Calu3 (cell line): Measurements from ENCODE around the gene ARMH1. TPM values are rescaled to one million over a fixed set of nuclear protein-coding genes. Genes with fewer than 3 reads are reported as not detected.

Source experiments
- BruUV-seq: library from RNA; stranded (reverse); fragments of 400-500 nt; replicated peaks from 2 replicates; lab custom pipeline; 2021; lab: Mats Ljungman, UMichigan
- CTCF ChIA-PET: fragments of 300-600 bp; sonication (Branson Sonifier 250); formaldehyde crosslinking; loops from one replicate; lab custom pipeline; 2022; ENCODE audit warnings: antibody characterized with exemption; lab: Charles Lee
- DNase-seq: peaks from one replicate; pipeline ENCODE4 v3.0.0; 2022
- H3K27ac Mint-ChIP-seq: one replicate; pipeline ENCODE4 v1.8.0; 2022; ENCODE audit warnings: mixed read lengths; ENCODE audit not compliant: unreplicated experiment
- H3K27me3 Mint-ChIP-seq: one replicate; pipeline ENCODE4 v1.8.0; 2022; ENCODE audit warnings: mixed read lengths; ENCODE audit not compliant: unreplicated experiment
- H3K36me3 Mint-ChIP-seq: one replicate; pipeline ENCODE4 v1.8.0; 2022; ENCODE audit warnings: mild to moderate bottlenecking, moderate library complexity, mixed read lengths; ENCODE audit not compliant: insufficient read depth, unreplicated experiment
- H3K4me1 Mint-ChIP-seq: one replicate; pipeline ENCODE4 v1.8.0; 2022; ENCODE audit warnings: mild to moderate bottlenecking, low read depth, mixed read lengths; ENCODE audit not compliant: unreplicated experiment
- H3K4me3 Mint-ChIP-seq: one replicate; pipeline ENCODE4 v1.8.0; 2022; ENCODE audit warnings: mild to moderate bottlenecking, low read depth, moderate library complexity, mixed read lengths; ENCODE audit not compliant: unreplicated experiment
- H3K9me3 Mint-ChIP-seq: one replicate; pipeline ENCODE4 v1.8.0; 2022; ENCODE audit warnings: low read depth, mixed read lengths; ENCODE audit not compliant: unreplicated experiment
- intact Hi-C: fragments of 100-400 bp; cut with micrococcal nuclease; formaldehyde crosslinking; loops from one replicate; pipeline ENCODE4 v1.10.0; 2022; ENCODE audit not compliant: unreplicated experiment
- total RNA-seq: library from RNA; stranded (reverse); gene quantifications from 2 replicates; pipeline ENCODE4 v1.2.3, GENCODE V29; 2022
- TF ChIP-seq, protein P1 (sequence below): fragments of 200-600 bp; IDR thresholded peaks from one replicate; pipeline ENCODE4 v1.8.0; 2022; ENCODE audit warnings: antibody characterized with exemption; ENCODE audit not compliant: unreplicated experiment

Gene ARMH1
- total RNA-seq, 1 experiment from 2014 or later = 5.8 TPM

- H3K4me3 Mint-ChIP-seq = no peak overlapping the region
- peaks cover 28% of the 10 kb centered on the region for H3K27me3 Mint-ChIP-seq
- CTCF ChIA-PET = no interaction called here
- no peaks in the 10 kb centered on the region for H3K9me3 Mint-ChIP-seq
- BruUV-seq = no TSS peak
- H3K27ac Mint-ChIP-seq = no peak overlapping the region
- H3K4me1 Mint-ChIP-seq = peaks cover 24% of the 10 kb centered on the region
- H3K36me3 Mint-ChIP-seq = peaks cover 6% of the 10 kb centered on the region
- TF ChIP-seq, protein P1, sequence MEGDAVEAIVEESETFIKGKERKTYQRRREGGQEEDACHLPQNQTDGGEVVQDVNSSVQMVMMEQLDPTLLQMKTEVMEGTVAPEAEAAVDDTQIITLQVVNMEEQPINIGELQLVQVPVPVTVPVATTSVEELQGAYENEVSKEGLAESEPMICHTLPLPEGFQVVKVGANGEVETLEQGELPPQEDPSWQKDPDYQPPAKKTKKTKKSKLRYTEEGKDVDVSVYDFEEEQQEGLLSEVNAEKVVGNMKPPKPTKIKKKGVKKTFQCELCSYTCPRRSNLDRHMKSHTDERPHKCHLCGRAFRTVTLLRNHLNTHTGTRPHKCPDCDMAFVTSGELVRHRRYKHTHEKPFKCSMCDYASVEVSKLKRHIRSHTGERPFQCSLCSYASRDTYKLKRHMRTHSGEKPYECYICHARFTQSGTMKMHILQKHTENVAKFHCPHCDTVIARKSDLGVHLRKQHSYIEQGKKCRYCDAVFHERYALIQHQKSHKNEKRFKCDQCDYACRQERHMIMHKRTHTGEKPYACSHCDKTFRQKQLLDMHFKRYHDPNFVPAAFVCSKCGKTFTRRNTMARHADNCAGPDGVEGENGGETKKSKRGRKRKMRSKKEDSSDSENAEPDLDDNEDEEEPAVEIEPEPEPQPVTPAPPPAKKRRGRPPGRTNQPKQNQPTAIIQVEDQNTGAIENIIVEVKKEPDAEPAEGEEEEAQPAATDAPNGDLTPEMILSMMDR = peak; percentile 80
- intact Hi-C loops = no loop called here
- peak; percentile 76 for DNase-seq
Measured at GRCh38 chr1:44714944-44715571, 40.5 kb downstream of the ARMH1 start.

DNA sequence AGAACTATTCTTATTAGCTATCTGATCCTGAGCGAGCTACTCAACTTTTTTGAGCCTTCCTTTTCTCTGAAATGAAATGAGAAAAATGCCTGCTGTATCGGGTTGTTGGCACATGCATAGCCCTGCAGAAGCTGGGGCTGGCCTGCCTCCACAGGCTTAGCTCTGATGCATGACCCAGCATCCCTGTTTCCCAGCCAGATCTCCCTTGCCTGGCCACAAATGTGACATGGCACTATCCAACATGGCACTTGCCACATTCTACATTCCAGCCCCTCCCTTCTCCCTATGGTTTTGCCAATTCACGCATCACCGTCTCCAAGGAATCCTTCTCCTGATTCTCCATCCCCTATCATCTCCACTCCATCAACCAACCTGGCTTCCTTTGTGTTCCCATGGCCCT lies 42.6 kb downstream of the ARMH1 start:
- intact Hi-C loops = no loop called here
- H3K9me3 Mint-ChIP-seq = no peaks in the 10 kb centered on the region
- CTCF ChIA-PET = interaction anchor here (0.7 kb wide), 1 partner anchor 351 kb away, joined by 8 read pairs; no protein-coding TSS in a partner anchor
- H3K27me3 Mint-ChIP-seq = peaks cover 28% of the 10 kb centered on the region
- H3K27ac Mint-ChIP-seq = no peak overlapping the region
- peaks cover 25% of the 10 kb centered on the region for H3K36me3 Mint-ChIP-seq
- peaks cover 35% of the 10 kb centered on the region for H3K4me1 Mint-ChIP-seq
- no peak overlapping the region for H3K4me3 Mint-ChIP-seq
- no peak for DNase-seq
- BruUV-seq = no TSS peak
- TF ChIP-seq, protein P1 = no peak

- Mint-ChIP-seq H3K36me3 (peaks cover 25% of the 10 kb centered on the region), H3K27me3 (peaks cover 28% of the 10 kb centered on the region), H3K4me1 (peaks cover 35% of the 10 kb centered on the region), H3K27ac (no peak overlapping the region), H3K4me3 (no peak overlapping the region), H3K9me3 (no peaks in the 10 kb centered on the region)
- CTCF ChIA-PET = no interaction called here
- DNase-seq = no peak
- intact Hi-C loops = no loop called here
- BruUV-seq = no TSS peak
- TF ChIP-seq, protein P1 = no peak
Measured at GRCh38 chr1:44717653-44718052, 43.1 kb downstream of the ARMH1 start.

DNA sequence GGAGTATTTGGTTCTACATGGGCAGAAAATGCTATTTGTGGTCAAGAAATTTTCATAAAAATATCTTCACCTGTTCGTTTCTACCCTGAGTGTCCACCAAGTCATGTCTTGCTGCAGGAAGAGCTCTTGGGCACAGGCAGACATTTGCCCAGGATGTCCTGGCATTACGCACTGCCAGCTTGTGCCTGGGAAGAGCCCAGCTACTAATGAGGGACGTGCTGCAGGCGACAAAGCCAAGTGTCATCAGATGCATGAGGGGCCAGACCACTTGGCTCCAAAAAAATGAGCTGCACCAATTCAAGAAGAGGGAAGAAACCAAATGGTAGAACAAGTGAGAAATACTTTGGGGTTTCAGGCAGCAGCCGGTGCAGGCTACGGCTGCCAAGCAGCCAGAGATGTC lies 43.6 kb downstream of the ARMH1 start:
- TF ChIP-seq, protein P1 = no peak
- CTCF ChIA-PET = interaction anchor here (0.7 kb wide), 1 partner anchor 28 kb away, joined by 8 read pairs; no protein-coding TSS in a partner anchor
- no TSS peak for BruUV-seq
- no peaks in the 10 kb centered on the region for H3K9me3 Mint-ChIP-seq
- peaks cover 28% of the 10 kb centered on the region for H3K27me3 Mint-ChIP-seq
- H3K4me1 Mint-ChIP-seq = peaks cover 40% of the 10 kb centered on the region
- DNase-seq = no peak
- H3K27ac Mint-ChIP-seq = no peak overlapping the region
- intact Hi-C loops = no loop called here
- no peak overlapping the region for H3K4me3 Mint-ChIP-seq
- H3K36me3 Mint-ChIP-seq = peaks cover 29% of the 10 kb centered on the region
